A204.1 (cell line): Measurements from ENCODE around the gene STXBP3.
"Not testable (repeated sequence)": the region's sequence is repeated elsewhere in the genome, so short reads cannot be mapped to it uniquely, and the experiment has no call there.

ENCODE experiments used
- FAIRE-seq: peaks from 2 replicates; lab custom pipeline; 2012; peaks lifted over from hg19 to GRCh38; lab: Jason Lieb, UNC

Gene STXBP3, protein sequence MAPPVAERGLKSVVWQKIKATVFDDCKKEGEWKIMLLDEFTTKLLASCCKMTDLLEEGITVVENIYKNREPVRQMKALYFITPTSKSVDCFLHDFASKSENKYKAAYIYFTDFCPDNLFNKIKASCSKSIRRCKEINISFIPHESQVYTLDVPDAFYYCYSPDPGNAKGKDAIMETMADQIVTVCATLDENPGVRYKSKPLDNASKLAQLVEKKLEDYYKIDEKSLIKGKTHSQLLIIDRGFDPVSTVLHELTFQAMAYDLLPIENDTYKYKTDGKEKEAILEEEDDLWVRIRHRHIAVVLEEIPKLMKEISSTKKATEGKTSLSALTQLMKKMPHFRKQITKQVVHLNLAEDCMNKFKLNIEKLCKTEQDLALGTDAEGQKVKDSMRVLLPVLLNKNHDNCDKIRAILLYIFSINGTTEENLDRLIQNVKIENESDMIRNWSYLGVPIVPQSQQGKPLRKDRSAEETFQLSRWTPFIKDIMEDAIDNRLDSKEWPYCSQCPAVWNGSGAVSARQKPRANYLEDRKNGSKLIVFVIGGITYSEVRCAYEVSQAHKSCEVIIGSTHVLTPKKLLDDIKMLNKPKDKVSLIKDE

DNA sequence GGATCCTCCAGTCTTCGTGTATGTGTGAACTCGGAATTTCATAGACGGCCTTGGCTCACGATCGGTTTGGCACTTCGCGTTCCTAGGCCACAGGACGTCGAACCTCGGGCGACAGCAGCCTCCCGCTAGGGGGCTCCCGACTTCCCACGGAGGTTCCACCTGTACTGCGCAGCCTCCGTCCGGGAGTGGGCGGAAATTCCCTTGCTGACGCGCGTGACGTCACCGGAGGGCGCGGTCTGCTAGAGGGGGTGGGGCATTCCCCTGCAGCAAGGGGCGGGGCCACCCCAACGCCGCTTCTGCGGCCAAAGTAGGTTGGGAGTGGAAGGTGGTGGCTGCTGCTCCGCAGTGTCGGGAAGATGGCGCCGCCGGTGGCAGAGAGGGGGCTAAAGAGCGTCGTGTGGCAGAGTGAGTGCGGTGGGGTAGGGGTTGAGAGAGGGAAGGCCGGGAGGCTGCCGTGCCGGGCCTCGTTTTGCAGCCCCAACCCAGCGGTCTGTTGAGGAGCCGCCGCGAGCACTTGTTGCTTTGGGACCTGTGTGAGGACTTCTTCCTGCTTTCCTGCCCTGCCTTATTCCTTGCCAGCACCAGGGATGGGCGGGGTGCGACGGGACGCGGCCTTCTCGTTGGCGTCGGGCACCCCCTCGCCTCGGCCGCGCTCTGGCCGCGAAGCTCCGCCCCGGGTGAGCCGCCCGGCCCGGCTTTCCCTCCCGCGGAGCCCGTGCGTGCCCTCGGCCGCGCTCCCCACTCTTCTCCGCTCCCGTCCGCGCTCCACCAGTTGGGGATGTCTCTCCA is at the start of gene STXBP3:
Gene STXBP3 (plus strand): TSS at position 293 of the 789 bp plus-strand sequence. CDS start 64 bp downstream, at position 357.
- FAIRE-seq, result peak; percentile 95

DNA sequence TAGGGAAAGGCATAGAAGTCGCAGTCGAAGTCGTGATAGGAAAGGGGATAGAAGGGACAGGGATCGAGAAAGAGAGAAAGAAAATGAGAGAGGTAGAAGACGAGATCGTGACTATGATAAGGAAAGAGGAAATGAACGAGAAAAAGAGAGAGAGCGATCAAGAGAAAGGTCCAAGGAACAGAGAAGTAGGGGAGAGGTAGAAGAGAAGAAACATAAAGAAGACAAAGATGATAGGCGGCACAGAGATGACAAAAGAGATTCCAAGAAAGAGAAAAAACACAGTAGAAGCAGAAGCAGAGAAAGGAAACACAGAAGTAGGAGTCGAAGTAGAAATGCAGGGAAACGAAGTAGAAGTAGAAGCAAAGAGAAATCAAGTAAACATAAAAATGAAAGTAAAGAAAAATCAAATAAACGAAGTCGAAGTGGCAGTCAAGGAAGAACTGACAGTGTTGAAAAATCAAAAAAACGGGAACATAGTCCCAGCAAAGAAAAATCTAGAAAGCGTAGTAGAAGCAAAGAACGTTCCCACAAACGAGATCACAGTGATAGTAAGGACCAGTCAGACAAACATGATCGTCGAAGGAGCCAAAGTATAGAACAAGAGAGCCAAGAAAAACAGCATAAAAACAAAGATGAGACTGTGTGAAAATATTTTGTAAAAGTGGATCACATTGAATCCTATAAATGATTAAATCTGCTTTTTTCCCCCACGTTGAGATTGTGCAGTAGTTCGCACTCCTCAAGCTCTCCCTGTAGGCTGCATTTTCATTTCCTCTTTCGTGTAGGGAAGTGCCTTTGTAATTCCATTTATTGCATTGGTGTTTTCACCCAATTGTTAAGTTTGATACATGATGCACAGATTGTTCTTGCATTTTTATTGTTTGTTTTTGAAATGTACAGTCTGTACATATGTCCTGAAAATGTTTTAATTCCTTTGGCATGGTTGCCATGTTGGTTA is 46.8 kb upstream of the STXBP3 start:
- FAIRE-seq, result no peak

DNA sequence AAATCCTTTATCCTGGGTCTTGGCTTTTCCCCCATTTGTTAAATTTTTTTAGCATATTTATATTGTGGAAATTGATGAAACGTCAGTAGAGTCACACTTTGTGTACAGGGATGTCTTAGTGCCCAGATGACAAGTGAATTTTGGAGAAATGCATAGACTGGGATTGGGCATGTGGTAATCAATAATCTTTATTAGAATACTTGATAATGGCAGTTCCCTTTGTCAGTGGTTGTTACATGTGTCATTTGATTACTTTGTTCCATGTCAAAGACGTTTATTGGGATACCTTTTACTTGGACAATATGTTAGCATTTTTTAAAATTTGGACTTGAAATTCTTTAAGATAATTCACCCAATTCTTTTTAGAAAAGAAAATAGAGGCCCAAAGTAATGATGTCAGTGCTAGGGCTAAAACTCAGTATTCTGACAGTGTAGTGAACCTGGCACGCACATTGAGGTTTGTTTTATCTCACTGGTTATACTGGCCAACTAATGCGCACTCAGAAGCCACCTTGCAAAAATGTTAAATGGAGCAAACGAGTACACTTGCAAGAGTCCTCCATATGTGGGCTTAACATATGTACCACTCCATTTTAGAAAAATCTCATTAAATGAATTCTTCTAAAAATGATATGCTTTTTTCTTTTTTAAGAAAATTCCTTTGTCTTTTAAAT is 45.2 kb upstream of the STXBP3 start:
- no peak for FAIRE-seq

DNA sequence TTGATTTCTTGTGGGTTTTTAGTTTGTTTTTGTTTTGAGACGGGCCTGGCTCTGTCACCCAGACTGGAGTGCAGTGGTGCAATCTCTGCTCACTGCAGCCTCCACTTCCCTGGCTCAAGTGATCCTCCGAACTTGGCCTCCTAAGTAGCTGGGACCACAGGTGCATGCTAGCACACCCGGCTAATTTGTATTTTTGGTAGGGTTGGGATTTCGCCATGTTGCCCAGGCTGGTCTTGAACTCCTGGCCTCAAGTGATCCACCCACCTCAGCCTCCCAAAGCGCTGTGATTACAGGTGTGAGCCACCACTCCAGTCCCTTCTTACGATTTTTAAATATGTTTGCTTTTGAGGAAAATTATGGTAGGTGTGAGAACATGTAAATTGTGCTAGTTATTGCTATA is 44.4 kb upstream of the STXBP3 start:
- not testable (repeated sequence) for FAIRE-seq

DNA sequence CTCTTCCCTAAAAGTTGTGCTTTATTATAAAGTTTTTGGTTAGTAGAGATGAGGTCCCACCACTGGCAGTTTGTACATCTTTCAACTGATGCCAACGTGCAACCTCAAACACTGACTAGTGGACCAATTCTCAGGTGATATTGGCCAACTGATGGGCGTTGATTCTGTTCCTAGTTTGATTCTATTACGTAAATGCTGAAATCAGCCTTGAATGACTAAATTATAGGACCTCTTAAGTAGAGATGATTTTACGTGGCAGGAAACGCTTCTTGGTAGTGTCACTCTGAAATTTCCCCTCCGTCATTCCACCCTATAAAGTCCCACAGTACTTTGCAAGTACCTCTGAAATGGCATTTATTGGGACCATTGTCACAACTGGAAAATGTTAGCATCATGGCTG is 42.5 kb upstream of the STXBP3 start:
- FAIRE-seq, result no peak

DNA sequence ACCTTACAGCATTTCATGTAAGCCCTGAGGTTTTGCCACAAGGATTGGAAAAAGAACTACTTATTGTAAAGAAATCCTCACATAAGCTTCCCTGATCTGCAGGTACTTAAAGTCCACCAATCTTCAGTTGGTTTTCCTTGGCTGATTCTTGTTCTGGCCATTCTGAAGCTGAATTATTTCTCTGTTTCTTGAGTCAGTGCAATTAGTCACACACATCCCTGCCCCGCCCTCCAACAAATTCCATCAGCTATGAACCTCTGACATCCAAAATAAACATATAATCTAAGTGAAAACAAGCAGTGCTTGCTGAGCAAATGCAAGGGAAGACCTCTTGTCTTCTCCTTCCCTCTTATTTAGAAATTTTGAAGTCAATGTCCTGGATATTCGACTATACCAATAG is 42.0 kb upstream of the STXBP3 start:
- FAIRE-seq, result no peak

DNA sequence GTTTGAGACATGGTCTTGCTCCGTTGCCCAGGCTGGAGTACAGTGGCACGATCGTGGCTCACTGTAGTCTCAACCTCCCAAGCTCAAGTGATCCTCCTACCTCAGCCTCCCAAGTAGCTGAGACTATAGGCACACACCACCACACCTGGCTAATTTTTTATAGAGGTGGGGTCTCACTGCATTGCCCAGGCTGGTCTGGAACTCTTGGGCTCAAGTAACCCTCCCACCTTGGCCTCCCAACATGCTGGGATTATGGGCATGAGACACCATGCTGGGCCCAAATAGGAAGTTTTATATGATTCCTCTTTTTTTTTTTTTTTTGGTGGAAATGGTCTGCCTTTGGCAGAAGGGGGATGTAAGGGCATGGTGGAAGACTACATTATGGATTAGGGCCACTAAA is 39.8 kb upstream of the STXBP3 start:
- no peak for FAIRE-seq

DNA sequence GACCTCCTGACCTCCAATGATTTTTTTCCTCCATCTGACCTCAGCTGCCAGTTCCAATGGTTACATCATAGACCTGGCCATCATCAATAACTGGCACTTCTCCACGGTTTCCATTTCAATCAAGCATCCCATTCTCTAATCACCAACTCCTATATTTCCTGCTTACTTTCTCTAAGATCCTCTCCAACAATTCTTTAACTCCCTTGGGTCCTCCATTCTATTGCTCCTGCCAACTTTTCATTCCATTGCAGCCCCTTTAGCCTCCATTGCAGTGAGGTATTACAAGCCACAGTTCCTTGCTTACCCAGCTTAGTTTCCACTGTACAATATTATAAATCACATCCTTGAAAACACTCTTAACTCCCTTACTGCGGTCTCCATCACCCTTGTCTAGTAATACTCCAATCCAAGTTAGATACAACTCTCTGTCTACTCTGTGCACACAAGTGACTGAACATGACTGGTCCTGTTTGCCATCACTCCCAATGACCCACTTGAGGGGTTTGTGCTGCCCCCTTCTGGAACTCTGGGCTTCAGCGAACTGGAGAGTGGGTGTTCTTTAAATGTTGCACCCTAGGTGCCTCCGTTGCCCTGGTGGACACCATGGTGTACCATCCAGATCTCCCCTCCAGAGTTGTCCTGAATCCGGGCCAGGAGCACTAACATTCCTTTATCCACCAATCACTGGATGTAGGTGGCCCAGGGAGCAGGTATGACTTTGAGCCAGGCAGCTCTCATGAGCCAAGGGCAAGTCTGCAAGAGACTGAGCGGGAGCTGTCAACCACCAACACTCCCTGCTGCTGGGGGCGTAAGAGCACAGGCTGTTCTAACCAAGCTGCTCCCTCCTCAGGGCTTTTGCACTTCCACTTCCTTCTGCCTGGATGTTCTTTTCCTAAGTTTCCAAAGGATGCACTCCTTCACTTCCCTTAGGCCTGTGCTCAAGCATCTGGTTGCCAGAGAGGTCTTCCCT is 37.5 kb upstream of the STXBP3 start:
- FAIRE-seq, result no peak

DNA sequence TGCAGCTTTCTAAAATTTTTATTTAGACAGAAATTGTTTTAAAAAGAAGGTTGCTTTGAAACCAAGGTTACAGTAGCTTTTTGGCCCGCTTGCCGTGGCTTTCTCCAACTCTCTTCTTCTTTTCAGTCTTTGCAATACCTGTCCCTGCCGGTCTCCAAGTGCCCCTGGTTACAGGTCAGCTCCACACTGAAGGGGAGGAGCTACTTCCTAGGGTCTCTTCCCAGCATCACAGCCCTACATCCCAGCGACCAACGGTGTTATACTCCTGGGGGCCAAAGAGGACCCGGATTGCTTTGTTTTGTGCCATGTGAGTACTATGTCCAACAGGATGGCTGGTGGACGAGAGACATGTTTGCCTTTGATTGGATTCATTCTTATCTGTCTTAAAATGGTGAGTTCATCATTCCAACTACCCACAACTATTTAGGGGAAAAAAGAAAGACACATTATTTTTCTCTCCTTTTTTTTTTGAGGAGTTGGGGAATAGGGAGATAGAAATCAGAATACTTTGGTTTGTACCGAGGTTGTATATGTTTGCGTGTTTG is 33.8 kb upstream of the STXBP3 start, which contains the start of gene FNDC7:
Gene FNDC7 (plus strand): TSS at position 303 of the 545 bp plus-strand sequence. CDS start 26 bp downstream, at position 329.
- no peak for FAIRE-seq

DNA sequence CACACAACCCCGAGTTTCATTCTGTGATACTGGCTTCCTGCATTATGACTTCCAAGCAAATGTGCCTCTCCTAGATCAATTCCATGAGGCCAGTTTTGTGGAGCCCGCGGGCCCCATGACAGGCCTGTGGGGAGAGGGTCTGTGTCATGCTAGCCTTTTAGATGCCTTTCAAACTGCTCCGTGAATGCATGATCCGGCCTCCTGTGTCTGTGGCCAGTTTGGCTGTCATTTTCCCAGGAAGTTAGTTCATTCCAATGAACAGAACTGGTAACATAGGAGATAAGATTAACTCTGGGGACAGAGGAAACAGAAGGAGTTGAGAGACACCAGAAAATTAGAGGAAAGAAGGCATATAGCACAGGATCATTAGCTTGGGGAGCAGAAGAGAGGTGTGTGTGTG is 30.5 kb upstream of the STXBP3 start:
- FAIRE-seq, result no peak

DNA sequence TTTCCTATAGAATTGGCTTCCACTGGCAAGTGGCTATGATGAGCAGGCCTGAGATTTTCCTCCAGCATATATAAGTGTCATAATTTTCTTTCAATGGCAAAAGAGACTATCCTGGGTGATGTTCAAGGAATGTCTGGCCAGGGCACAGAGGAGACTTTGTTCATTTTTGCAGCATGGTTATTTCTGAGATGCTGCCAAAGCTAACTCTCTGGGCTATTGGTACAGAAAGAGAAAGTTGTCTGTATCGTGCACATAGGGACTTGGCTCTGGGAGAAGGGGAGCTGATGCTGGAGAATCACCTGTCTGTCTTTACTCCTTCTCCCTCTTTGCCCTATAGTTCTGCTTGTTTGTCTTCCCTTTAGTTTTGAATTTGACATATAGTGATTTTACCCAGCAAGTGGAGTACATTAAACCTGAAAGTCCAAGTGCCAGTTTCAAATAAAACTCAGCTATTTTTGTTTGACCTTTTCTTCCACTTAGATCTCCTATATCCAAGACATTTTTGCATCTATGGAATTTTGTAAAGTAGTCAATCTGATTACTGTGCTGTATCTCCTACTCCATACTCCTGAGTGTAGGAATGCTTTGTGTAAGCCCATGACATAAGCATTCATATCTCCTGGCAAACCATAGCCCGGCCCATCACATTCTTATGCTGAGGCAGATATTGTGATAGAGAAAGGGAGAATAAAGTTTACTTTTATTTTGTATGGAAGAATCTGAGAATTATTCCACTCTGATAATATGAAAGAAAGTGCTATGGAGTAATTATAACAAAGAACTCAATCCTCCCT is 29.8 kb upstream of the STXBP3 start:
- no peak for FAIRE-seq

DNA sequence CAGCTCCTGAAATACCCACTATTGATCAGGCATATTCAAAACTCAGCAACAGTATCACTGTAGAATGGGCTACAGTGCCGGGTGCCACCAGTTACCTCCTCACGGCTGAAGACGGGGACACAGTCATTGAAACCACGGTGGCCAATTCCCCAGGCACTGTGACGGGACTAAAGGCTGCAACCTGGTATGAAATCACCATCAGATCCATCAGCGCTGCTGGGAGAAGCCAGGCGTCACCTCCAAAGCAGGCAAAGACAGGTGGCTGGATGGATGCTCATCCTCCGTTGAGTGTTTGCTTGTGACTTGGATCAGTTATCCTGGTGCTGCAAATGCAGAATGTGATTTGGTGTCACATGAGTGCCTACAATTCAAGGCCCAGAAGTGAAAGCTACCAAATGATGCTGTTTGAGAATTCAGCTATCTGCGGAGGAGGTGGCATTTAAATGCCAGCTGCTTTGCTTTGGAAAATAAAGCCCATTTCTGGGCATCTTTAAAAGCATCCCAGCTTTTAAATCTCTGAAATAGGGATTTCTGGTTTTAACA is 28.6 kb upstream of the STXBP3 start:
- no peak for FAIRE-seq

DNA sequence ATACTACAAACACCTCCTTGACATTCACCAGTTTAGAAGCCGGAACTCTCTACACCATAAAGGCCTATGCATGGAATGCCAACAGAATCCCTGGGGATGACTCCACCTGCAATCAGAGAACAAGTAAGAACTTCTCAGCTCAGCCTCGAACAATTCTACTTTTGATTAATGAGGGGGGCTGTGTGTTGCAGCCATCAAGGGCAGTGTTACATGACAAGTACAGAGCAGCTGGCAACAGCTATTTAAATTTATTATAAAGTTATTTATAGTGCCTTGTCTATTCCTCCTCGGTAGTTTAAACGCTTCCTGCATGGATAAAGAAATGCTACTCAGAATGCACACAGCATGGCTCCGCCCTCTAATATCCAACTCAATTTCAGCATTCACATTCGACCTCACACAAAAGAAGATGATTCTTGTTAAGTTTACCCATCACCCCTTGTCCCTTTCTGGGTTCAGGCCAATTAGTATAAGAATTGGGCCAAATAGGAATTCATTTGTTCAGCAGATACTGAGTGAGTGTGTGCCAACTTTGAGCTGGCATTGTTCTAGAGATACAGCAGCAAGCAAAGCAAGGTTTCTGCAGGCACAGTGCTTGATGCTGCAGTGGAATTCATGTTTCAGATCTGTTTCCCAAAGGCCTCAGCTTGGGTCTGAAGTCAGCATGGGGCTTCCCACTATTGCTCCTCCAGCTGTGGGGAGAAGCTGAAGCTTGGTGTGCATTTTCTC is 27.4 kb upstream of the STXBP3 start:
- FAIRE-seq, result no peak

DNA sequence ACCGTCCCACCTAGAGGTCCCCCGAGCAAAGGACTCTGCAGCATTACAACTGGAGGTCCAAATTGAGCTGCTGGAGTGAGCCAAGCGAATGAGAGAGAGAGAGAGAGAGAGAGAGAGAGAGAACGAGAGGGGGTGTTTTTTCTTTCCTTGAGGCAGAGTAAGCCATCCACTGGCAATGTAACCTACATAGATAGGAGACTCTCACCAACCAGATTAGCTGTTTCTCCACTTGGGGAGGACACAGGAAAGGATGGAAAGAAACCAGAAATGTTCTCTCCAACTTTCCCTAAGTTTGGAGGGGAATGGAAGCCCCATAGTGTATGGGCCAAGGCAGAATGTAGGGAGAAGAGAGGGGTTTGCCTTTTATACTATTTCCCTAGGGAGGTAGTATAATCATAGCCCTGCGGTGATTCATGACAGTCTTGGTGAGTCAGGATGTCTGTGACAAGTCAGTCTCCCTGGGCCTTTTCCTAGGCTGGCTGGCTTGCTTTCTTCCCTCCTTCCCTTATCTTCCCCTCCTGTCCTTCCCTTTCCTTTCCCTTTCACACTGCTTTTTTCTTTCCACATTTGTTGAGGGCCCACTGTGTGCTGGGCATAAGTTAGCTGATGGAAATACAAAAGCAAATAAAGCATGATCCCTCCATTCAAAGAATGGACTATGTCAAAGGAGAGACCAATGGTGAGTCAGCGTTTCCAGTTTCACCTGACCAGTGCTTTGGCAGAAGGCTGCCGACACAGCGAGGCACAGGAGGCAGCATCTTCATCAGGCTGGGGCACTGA is 26.6 kb upstream of the STXBP3 start:
- FAIRE-seq, result no peak

DNA sequence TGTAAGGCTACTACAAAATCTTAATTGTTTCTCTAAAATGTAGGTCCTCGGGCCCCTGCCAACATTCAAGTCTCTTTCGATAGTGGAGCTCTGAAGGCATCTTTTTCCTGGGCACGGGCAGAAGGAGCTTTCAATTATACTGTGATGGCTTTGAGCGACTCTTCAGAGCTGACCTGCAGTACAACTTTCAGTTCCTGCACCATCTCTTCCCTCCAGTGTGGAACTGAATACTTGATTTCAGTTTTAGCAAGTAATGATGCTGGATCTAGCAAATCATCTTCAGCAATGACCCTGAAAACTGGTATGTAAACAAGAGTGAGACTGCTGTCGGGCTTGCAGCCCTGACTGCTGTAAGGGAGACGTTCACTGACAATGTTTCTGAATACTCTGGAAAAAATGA is 24.2 kb upstream of the STXBP3 start:
- no peak for FAIRE-seq

DNA sequence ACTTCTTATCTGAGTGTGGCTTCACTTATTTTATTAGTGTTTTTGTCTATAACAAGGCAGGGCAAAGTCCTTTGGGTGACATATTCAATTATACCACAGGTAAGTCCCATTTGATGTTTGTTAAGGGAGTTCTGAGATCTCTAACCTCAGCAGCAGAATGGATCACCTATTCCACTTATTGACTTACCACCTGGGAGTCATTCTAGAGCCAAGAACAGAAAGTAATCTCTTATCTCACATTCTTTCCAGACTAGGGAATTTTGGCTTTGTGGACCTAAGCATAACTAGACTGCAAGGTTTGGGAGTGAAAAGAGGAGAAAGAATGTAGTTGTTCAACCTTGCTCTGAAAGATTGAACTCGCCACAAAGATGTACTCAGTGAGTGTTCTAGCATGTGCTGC is 20.6 kb upstream of the STXBP3 start:
- no peak for FAIRE-seq

DNA sequence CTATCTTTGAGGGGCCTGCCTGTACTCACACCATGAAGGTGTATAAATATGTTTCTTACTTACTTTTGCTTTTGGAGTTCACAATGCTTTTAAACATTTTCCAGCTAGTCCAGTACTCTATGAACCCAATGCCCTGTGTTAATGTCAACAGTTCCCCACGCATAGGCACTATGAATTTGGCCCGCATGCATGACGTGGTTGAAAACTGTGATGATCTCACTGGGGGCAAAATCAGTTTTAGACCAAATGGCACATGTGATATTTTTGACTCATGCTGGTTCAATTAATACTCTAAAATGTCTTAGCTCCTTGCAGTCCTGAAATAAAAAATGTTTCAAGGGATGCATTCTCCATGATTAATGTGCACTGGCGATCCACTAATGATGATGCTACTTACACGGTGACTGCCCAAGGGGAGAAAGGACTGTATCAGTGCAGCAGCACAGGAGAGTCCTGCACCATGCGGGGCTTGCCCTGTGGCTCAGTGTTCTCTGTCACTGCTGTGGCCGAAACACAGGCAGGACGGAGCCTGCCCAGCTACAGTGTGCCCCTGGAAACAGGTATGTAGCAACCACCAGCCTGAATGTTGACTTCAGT is 18.0 kb upstream of the STXBP3 start:
- no peak for FAIRE-seq
